IPS-11a (cell line): Measurements from ENCODE around the gene MAP2K3.

ENCODE experiments used
- H3K4me3 ChIP-seq: one replicate; pipeline ENCODE4 v1.5.1; 2013; ENCODE audit warnings: low read depth, low read length, control low read depth

MAP2K3 gene

DNA sequence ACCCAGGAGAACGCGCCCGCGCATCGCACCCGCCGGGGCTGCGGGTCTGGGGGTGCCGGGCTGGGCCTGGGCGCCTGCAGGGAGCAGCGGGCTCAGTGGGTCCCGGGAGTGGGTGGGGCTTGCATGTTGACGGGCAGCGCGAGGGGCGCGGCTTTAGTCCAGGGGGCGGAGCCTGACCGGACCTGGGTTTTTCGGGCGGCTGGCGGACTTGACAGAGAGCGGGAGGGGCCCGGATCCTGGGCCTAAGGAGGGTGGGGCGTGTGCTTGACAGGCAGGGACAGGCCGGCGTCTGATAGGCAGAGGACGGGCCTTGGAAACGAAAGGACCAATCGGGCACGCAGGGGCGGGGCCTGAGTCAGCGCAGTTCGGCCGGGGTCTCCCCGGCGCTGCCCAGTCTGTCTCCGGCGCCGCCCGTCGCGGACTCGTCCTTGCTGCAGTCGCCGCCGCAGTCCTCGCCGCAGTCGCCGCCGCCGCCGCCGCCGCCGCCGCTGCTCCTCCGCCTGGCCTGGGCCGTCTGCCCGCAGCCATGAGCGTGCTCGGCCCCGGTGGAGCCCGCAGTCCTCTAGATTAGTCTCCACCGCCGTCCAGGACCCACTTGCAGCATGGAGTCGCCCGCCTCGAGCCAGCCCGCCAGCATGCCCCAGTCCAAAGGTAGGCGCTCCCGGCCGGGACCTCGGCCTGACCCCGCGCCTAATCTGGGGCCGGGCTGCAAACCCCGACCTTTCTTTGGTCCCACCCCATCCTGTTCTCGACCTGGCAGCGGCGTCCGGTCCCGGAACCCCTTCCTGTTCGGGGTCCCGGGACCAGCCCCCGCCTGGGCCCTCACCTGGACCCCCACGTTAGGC, at the start of gene MAP2K3:
TSS of gene MAP2K3 (plus strand) at position 393 of the 845 bp plus-strand sequence. CDS start at position 603, 210 bp downstream.
- H3K4me3 ChIP-seq = peak within 1 kb of the TSS; percentile 47

DNA sequence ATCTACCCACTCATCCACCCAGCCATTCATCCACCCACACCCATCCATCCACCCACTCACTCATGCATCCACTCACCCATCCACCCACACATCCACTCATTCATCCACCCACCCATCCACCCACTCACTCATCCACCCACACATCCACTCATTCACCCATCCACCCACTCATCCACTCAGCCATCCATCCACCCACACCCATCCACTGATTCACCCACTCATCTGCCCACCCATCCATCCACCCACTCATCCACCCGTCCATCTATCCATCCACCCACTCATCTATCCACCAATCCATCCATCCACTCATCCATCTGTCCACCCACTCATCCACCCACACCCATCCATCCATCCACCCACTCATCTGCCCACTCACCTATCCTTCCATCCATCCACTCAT, 48.6 kb upstream of the MAP2K3 start:
- H3K4me3 ChIP-seq = no peak overlapping the region

- no peak overlapping the region for H3K4me3 ChIP-seq
These were observed 44.7 kb upstream of the MAP2K3 start for GRCh38 chr17:21239680-21240368.

- H3K4me3 ChIP-seq = no peak overlapping the region
These were observed 44.0 kb upstream of the MAP2K3 start for GRCh38 chr17:21240369-21241055.

- no peak overlapping the region for H3K4me3 ChIP-seq
These were observed 42.9 kb upstream of the MAP2K3 start for GRCh38 chr17:21241564-21241963.

GRCh38 chr17:21242026-21242697, 42.3 kb upstream of the MAP2K3 start:
- H3K4me3 ChIP-seq = no peak overlapping the region

DNA sequence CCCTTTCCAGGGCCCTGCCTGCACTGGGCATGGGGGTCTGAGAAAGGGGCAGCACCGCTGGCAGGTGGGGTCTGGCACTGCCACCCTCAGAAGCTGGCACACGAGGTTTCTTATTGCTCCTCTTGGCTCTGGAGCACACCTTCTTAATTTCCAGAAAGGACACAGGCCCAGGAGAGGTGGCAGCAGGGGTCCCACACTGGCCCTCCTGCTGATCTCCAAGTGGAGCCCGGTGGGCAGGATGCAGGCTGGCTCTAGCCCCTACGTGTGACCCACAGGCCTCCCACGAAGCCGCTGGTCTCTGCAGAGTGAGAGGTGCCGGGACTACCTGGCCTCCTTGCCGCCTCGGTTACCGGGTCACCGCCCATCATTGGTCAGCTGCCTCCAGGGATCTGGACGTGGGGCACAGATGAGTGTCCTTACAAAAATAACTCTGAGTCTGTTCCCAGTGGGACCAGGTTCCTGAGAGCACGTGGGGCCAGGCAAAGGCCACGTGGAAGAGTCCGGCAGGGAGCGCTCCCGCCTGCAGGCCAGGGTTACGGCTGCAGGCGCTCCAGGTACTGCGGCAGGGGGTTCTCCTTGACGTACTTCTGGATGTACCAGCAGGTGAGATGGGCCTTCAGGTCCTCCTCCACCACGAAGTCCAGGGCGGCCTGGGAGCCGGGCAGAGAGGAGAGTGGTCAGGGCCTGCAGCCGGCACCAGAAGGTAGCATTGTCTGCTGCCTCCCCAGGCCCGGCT, 41.6 kb upstream of the MAP2K3 start:
- H3K4me3 ChIP-seq = no peak overlapping the region

DNA sequence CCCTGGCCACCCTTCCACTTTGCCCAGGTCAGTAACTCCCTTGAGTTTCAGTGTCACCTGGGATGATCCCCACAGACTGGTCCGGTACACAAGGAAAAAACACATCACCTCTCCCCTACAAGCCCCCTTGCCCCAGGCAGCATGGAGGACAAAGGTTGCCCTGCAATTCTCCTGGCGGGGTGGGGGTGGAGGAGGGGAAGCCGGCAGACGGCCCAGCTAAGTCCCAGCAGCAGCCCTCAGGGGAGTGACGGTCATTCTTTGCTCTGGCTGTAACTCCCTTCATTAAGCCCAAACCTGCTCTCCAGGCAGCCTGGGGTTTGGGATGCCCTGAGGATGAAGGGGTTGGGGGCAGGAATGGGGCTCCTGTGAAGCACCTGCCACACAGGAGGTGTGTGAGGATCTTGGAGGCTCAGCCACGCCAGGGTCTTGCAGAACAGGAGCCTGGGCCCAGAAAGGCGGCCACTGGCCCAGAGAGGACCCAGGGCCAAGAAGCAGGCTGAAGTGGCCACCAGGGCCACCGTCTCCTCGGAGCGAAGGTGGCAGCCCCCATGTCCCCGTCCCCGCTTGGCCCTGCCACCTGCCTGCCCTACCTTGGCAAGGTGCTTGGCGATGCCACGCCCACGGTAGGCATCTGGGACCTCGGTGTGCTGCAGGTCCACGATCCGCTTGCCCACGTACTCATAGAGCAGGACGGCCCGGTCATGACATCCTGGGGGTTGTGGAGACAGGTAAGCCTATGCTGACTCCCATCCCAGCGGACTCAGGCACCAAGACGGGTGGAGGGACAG, 40.8 kb upstream of the MAP2K3 start:
- H3K4me3 ChIP-seq = no peak overlapping the region

GRCh38 chr17:21245639-21246084, 38.8 kb upstream of the MAP2K3 start:
- no peak overlapping the region for H3K4me3 ChIP-seq

- H3K4me3 ChIP-seq = no peak overlapping the region
These were observed 37.8 kb upstream of the MAP2K3 start for GRCh38 chr17:21246698-21247097.

DNA sequence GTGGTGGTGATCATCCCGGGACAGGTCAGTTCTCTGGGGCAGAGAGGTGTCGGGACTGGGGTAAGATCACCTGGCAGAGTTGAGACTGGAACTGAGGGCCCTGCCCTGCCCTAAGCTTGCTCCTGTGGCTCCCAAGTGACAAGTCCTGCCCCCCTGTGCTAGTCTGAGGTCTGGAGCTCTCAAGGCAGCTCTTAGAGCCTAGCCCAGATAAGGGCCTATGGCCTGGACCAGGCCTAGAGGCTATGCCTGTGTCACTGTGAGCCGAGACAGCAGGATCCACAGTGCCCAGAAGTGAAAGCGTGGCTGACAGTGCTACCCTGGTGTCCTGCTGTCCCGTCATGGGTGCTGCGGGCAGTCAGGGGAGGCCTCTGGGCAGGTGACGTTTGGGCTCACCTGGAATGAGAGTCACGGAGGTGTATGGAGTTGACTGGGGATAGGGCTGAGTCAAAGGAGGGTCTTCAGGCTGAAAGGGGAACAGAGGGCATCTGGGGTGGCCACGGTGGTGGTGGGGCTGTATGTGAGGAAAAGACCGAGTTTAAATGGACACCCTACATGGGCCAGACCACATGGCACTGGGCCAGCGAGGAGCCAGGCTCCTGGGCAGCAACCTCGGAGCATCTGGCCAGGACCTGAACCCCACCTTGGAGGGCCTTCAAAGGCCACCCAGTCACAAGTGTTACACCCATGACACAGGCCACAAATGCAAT, 36.8 kb upstream of the MAP2K3 start:
- no peak overlapping the region for H3K4me3 ChIP-seq

GRCh38 chr17:21248500-21248899, 36.0 kb upstream of the MAP2K3 start:
- H3K4me3 ChIP-seq = no peak overlapping the region

DNA sequence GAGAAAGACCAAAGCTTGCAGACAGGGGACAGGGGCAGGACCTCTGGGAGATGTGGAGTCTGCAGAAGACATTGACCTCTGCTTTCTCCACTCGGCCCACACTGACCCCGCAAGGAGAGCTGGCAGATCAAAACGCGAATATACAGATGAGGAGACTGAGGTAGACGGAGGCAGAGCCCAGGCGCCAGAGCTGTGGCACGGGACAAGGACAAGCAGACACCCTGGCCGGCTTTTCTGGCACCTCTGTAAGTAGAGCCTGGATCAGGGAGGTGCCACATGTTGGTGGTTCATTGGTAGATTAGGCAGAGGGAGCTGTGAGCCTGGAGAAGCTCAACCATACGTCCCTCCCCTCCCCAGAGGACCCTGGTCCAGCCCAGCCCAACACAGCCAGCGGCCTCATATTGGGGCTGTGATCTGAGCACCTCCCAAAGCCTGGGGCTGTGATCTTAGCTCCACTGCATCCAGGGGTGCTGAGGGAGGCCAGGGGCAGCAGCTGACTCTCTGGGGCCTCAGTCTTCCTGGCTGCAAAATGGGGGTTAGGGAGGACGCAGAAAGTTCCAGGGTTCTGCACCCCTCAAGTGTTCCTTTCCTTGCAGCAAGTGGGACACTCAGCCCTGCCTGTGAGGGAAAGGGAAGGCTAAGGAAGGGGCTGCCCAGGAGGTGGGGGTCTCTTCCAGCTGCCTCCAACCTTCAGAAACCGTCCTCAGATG, 35.3 kb upstream of the MAP2K3 start:
- no peak overlapping the region for H3K4me3 ChIP-seq

DNA sequence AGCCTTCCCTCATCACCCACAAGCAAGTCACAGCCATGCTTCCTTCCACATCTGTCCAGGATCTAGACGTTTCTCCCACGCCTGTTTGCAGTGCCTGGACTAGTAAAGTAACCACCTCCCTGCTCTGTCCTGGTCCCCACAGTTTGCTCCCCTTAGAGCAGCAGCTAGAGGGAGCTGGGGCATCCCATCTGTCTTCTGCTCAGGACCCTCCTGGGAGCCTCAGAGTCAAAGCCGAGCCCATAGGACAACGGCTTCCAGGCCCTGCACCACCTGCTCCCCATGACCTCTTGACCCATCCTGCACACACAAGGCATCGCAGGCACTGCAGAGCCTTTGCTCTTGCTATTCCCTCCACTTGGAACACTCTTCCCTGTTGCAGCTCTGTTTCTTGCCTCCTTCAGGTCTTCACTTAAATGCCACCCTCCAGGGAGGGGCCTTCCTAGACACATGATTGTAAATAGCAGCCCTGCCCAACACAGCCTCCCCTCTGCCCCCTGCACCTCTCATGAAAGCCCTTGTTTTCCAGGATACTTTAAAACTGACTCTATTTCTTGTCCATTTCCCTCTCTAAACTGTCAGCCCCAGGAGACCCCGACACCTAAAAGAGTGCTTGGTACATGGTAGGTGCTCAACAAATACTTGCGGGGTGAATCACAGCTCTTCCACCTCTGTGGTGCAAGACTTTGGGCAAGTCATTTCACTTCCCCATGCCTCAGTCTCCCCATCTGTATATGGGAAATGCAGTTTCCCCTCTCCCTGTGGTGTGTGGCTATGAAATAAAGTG, 34.4 kb upstream of the MAP2K3 start:
- no peak overlapping the region for H3K4me3 ChIP-seq

DNA sequence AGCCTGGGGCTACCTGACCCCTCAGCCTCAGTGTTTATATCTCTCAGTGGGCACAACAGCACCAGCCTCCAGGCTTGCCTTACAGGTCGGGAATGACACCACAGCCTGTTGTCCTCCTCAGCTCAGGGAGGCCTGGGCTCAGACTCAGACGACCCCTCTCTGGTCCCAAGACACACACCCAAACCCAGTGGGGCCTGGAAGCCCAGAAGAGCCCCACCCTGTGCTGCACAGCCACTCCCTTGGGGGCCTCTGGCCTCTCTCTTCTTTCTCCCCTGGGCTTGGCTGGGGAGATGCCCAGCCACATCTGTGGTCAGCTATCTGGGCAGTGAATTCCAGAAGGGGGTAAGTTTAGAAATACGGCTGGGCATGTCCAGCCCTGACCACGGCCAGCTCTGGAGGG, 33.7 kb upstream of the MAP2K3 start:
- no peak overlapping the region for H3K4me3 ChIP-seq

- no peak overlapping the region for H3K4me3 ChIP-seq
These were observed 33.0 kb upstream of the MAP2K3 start for GRCh38 chr17:21251337-21252010.

DNA sequence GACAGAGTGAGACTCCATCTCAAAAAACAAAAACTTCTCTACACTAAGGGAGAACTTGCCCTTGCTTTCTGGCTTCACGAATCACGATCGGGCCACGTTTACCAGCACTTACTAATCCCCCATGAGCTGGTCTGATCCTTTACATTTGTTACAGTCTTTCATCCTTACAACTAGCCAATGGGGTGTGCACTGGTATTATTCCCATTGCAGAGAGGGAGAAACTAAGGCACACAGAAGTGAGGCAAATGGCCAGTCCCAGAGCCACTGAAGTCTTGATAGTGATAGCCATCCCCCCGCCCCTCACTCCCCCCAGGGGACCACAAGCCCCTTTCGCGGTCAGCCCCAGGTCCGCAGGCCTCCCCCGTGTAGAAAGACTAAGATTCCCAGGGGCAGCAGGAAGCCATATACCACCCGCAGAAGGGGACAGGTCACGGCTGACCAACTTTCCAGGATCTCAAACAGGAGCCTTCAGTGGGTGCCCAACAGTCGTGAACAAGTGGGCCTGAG, 32.2 kb upstream of the MAP2K3 start:
- H3K4me3 ChIP-seq = peak overlapping the region; percentile 39
